GM12874 (cell line): ENCODE data around the gene MAST1.

Source experiments
- TF ChIP-seq, protein P1 (sequence below): IDR thresholded peaks from 2 replicates; pipeline ENCODE4 v1.5.1; 2011; ENCODE audit warnings: low read depth, mild to moderate bottlenecking, control low read depth, low read length, moderate library complexity; ENCODE audit not compliant: insufficient read depth

MAST1 gene

GRCh38 chr19:12838182-12838885, at the start of gene MAST1:
Gene MAST1 (plus strand): TSS chr19:12838515. CDS start chr19:12838573, 58 bp downstream.
- TF ChIP-seq, protein P1, sequence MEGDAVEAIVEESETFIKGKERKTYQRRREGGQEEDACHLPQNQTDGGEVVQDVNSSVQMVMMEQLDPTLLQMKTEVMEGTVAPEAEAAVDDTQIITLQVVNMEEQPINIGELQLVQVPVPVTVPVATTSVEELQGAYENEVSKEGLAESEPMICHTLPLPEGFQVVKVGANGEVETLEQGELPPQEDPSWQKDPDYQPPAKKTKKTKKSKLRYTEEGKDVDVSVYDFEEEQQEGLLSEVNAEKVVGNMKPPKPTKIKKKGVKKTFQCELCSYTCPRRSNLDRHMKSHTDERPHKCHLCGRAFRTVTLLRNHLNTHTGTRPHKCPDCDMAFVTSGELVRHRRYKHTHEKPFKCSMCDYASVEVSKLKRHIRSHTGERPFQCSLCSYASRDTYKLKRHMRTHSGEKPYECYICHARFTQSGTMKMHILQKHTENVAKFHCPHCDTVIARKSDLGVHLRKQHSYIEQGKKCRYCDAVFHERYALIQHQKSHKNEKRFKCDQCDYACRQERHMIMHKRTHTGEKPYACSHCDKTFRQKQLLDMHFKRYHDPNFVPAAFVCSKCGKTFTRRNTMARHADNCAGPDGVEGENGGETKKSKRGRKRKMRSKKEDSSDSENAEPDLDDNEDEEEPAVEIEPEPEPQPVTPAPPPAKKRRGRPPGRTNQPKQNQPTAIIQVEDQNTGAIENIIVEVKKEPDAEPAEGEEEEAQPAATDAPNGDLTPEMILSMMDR, result peak; percentile 72

GRCh38 chr19:12788682-12789097, 49.6 kb upstream of the MAST1 start:
- TF ChIP-seq, protein P1, result 0 out of 2 replicates have a peak, but pooled peaks have one; percentile 12

DNA sequence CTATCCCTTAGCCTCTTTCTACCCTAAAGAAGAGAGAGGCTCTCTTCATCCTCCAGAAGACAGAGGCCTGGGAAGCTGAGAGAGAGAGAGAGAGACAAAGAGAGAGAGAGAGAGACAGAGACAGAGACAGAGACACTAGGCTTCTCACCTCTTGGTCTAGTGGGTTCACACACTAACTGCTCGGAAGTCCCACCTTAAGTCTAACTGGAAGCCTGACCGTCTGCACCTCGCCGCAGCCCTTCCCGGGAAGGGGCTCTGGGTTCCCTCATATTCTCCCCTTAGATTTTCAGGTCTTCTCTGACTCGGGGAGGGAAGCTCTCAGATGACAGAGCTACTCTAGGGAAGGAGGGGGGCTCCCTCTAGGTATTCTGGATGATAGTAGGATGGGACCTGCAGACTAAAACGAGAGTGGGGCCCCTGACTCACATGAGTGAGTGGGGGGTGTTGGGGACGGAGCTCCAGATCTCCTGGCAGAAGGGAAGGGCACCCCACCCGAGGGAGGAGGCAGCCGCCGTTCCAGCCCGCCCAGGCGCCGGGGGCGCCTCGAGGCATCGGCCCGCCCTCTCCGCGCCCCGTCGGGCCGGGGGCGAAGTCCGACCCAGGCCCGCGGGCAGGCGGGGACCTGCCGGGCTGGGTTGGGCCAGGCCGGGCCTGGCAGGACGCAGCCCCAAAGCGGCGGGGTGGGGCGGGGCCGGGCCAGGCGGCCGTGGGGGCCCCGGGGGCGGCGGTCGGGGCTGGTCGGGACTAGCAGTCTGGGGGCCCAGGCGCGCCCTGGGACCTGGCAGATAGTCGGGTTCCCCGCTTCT, 49.0 kb upstream of the MAST1 start:
- TF ChIP-seq, protein P1, result no peak

DNA sequence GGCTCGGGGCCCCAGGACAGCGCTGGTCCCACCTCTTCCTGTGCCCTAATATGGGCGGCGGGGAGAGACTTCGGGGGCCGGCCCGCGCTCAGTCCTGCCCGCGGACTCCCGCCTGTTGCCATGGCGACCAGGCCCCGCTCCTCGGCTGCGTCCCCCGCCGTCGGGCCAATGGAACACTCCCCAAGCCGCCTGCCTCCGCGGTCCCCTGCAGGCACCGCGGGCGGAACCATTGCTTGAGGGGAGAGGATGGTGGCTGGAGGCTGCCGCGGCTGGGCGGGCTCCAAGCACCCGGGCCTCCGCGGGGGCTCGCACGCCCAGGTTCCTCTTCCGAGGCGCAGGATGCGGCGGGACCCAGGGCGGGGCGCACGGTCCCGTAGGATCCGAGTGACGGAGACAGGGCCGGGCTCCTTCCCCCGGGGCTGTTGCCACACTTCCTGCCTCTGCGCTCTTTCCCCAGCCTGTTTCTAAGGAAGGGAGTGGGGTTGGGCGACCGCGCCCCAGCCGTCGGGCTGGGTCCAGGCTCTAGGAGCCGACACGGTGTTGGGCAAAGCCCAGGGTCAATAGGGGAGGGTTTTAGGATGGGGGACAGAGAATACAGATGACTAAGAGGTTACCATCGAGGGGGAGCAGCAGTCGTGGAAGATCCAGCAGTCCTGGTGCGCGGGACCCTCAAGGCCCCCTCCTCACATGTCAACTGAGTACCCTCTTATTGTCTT, 48.3 kb upstream of the MAST1 start:
- TF ChIP-seq, protein P1, result no peak

DNA sequence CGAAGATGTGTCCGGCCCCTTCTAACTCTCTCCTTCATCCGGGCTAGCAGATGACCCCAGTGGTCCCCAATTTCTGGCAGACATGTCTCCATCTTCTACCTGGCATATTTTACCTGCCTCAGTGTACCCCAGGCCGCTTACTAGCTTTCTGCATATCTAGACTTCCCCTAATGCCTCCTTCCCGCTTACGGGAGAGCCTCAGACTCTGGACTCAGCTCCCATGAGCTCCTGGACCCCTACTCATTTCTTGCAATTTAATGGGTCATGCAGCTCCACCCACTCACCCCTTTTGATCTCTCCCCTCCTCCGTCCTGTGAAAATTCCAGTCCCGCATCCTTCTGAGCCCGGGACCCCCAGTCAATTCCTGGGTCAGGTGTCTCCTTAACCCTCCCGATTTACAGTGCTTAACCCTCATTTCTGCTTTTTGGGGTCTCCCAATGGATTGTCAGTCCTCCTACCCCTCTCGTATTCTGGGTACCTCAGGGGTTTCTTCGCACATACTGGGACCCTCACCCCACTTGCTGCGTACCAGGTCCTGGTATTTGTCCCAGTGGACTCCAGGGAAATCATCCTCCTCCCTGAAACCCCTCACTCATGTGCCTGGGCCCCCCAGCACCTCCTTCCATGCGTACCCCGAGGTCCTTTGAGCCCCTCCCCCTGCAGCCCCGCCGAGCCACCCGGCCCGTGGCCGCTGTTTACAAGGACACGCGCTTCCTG, 47.5 kb upstream of the MAST1 start:
- TF ChIP-seq, protein P1, result no peak

DNA sequence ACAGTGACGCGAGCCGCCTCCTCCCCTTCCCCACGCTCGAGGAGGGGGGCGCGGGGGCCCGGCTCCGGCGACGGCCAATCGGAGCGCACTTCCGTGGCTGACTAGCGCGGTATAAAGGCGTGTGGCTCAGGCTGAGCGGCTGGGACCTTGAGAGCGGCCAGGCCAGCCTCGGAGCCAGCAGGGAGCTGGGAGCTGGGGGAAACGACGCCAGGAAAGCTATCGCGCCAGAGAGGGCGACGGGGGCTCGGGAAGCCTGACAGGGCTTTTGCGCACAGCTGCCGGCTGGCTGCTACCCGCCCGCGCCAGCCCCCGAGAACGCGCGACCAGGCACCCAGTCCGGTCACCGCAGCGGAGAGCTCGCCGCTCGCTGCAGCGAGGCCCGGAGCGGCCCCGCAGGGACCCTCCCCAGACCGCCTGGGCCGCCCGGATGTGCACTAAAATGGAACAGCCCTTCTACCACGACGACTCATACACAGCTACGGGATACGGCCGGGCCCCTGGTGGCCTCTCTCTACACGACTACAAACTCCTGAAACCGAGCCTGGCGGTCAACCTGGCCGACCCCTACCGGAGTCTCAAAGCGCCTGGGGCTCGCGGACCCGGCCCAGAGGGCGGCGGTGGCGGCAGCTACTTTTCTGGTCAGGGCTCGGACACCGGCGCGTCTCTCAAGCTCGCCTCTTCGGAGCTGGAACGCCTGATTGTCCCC, 46.8 kb upstream of the MAST1 start, which contains the start of gene JUNB:
Gene JUNB, plus strand, starts transcription at position 142 of the 706 bp plus-strand sequence. Its CDS starts 286 bp downstream, at position 428.
- TF ChIP-seq, protein P1, result no peak
